GM12878 (cell line): ENCODE measurements around the gene FXYD6.

Experiments used
- CHD1 ChIP-seq: IDR thresholded peaks from 2 replicates; pipeline ENCODE4 v1.6.1; 2012; ENCODE audit warnings: low read depth, low read length, improper control_type of control experiment
- EP300 ChIP-seq, 2 experiments: fragments of 150-350 bp in 1 of 2; IDR thresholded peaks; 2 replicates each; pipeline ENCODE4 v1.6.1; 2011 to 2012; ENCODE audit warnings: low read depth in 2 of 2, low read length in 2 of 2, borderline replicate concordance in 1 of 2, improper control_type of control experiment in 1 of 2, inconsistent platforms in 1 of 2; ENCODE audit not compliant: control insufficient read depth in 1 of 2
- FOS ChIP-seq: IDR thresholded peaks from 3 replicates; pipeline ENCODE4 v1.6.1; 2011; ENCODE audit warnings: borderline replicate concordance; ENCODE audit not compliant: insufficient read length; ENCODE audit errors: extremely low read depth
- JUNB ChIP-seq: IDR thresholded peaks from 2 replicates; pipeline ENCODE4 v1.6.1; 2016; ENCODE audit warnings: antibody characterized with exemption, mild to moderate bottlenecking
- LARP7 ChIP-seq: fragments of 450-650 bp; IDR thresholded peaks from 2 replicates; pipeline ENCODE4 v1.6.1; 2017; ENCODE audit warnings: mild to moderate bottlenecking
- POLR2A ChIP-seq: IDR thresholded peaks from 2 replicates; pipeline ENCODE4 v1.6.1; 2011; ENCODE audit warnings: low read depth, mild to moderate bottlenecking, low read length
- RAD21 ChIP-seq: IDR thresholded peaks from 2 replicates; pipeline ENCODE4 v1.6.1; 2011; ENCODE audit warnings: mild to moderate bottlenecking, low read depth, low read length, moderate library complexity; ENCODE audit not compliant: insufficient read depth
- RELA ChIP-seq: fragments of 450-650 bp; IDR thresholded peaks from 2 replicates; pipeline ENCODE4 v1.8.0; 2014; ENCODE audit warnings: borderline replicate concordance; ENCODE audit not compliant: partially characterized antibody
- YY1 ChIP-seq: IDR thresholded peaks from 2 replicates; pipeline ENCODE4 v1.6.1; 2011; ENCODE audit warnings: low read depth, mild to moderate bottlenecking, low read length
- TF ChIP-seq, protein P1 (sequence below): fragments of 450-650 bp; IDR thresholded peaks from 2 replicates; pipeline ENCODE4 v1.6.1; 2014; ENCODE audit warnings: mild to moderate bottlenecking
- TF ChIP-seq, protein P2 (sequence below), 3 experiments: IDR thresholded peaks in 2 of 3; conservative IDR thresholded peaks in 1 of 3; 2 replicates each; pipeline ENCODE4 v1.5.1; 2011; ENCODE audit warnings: low read depth in 3 of 3, low read length in 3 of 3, mild to moderate bottlenecking in 3 of 3, control low read depth in 2 of 3, moderate library complexity in 2 of 3, inconsistent platforms in 1 of 3, mixed read lengths in 1 of 3; ENCODE audit not compliant: control insufficient read depth in 2 of 3, insufficient read depth in 1 of 3; ENCODE audit errors: extremely low read depth in 1 of 3
- TF ChIP-seq, protein P3 (sequence below): IDR thresholded peaks from 2 replicates; pipeline ENCODE4 v1.6.1; 2012; ENCODE audit warnings: low read depth, low read length, improper control_type of control experiment
- TF ChIP-seq, protein P4 (sequence below): fragments of 450-650 bp; IDR thresholded peaks from 2 replicates; pipeline ENCODE4 v1.6.1; 2017; ENCODE audit warnings: mild to moderate bottlenecking, moderate library complexity

DNA sequence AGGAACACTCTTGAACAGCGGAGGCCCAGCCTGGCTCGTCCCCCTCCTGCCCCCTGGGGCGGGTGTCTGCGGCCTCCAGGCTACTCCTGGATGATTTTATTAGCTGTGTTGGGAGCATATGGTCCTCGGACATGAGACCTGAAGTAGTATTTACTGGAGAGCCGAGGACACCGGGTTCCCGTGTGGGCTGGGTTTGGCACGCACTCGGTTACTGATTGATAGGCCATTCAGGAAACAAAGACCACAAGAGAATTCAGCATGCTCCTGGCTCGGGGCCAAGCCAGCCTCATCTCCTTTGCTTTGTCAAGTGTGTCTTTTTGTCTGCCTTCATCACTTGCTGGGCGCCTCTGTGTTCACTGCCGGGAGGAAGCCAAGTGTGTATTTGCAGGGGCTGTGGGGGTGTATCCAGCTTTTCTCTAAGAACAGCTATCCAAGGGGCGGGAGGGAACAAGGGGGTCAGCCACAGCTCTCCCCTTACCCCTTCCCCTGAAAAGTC lies 61.6 kb downstream of the FXYD6 start:
- TF ChIP-seq FOS (no peak), LARP7 (0 out of 2 replicates have a peak, but pooled peaks have one; percentile 7), RELA (peak; percentile 13), CHD1 (no peak), JUNB (no peak), RAD21 (no peak), POLR2A (no peak), EP300 (IDR thresholded peaks at IDR 0.05; ENCODE audit: borderline replicate concordance in 1 of 2, control insufficient read depth in 1 of 2, low read depth in 2 of 2, low read length in 2 of 2) (peak; percentile 90 to 95; a peak in 3 of 4 replicates), YY1 (peak; percentile 40; the same call in 1 of the 2 replicates)
- TF ChIP-seq, protein P1, sequence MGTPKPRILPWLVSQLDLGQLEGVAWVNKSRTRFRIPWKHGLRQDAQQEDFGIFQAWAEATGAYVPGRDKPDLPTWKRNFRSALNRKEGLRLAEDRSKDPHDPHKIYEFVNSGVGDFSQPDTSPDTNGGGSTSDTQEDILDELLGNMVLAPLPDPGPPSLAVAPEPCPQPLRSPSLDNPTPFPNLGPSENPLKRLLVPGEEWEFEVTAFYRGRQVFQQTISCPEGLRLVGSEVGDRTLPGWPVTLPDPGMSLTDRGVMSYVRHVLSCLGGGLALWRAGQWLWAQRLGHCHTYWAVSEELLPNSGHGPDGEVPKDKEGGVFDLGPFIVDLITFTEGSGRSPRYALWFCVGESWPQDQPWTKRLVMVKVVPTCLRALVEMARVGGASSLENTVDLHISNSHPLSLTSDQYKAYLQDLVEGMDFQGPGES: no peak
- TF ChIP-seq, protein P2, sequence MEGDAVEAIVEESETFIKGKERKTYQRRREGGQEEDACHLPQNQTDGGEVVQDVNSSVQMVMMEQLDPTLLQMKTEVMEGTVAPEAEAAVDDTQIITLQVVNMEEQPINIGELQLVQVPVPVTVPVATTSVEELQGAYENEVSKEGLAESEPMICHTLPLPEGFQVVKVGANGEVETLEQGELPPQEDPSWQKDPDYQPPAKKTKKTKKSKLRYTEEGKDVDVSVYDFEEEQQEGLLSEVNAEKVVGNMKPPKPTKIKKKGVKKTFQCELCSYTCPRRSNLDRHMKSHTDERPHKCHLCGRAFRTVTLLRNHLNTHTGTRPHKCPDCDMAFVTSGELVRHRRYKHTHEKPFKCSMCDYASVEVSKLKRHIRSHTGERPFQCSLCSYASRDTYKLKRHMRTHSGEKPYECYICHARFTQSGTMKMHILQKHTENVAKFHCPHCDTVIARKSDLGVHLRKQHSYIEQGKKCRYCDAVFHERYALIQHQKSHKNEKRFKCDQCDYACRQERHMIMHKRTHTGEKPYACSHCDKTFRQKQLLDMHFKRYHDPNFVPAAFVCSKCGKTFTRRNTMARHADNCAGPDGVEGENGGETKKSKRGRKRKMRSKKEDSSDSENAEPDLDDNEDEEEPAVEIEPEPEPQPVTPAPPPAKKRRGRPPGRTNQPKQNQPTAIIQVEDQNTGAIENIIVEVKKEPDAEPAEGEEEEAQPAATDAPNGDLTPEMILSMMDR (IDR thresholded peaks at IDR 0.05 in 2 of 3, conservative IDR thresholded peaks at IDR 0.05 in 1 of 3; ENCODE audit: control insufficient read depth in 2 of 3, extremely low read depth in 1 of 3, insufficient read depth in 1 of 3, low read depth in 3 of 3, low read length in 3 of 3): no peak
- TF ChIP-seq, protein P3, sequence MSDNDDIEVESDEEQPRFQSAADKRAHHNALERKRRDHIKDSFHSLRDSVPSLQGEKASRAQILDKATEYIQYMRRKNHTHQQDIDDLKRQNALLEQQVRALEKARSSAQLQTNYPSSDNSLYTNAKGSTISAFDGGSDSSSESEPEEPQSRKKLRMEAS: peak; percentile 48; the same call in 1 of the 2 replicates
- TF ChIP-seq, protein P4, sequence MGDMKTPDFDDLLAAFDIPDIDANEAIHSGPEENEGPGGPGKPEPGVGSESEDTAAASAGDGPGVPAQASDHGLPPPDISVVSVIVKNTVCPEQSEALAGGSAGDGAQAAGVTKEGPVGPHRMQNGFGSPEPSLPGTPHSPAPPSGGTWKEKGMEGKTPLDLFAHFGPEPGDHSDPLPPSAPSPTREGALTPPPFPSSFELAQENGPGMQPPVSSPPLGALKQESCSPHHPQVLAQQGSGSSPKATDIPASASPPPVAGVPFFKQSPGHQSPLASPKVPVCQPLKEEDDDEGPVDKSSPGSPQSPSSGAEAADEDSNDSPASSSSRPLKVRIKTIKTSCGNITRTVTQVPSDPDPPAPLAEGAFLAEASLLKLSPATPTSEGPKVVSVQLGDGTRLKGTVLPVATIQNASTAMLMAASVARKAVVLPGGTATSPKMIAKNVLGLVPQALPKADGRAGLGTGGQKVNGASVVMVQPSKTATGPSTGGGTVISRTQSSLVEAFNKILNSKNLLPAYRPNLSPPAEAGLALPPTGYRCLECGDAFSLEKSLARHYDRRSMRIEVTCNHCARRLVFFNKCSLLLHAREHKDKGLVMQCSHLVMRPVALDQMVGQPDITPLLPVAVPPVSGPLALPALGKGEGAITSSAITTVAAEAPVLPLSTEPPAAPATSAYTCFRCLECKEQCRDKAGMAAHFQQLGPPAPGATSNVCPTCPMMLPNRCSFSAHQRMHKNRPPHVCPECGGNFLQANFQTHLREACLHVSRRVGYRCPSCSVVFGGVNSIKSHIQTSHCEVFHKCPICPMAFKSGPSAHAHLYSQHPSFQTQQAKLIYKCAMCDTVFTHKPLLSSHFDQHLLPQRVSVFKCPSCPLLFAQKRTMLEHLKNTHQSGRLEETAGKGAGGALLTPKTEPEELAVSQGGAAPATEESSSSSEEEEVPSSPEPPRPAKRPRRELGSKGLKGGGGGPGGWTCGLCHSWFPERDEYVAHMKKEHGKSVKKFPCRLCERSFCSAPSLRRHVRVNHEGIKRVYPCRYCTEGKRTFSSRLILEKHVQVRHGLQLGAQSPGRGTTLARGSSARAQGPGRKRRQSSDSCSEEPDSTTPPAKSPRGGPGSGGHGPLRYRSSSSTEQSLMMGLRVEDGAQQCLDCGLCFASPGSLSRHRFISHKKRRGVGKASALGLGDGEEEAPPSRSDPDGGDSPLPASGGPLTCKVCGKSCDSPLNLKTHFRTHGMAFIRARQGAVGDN: peak; percentile 95
